Left lung (tissue), 10 donors: Measurements from ENCODE around the gene PTCD3. TPM values are rescaled to one million over a fixed set of nuclear protein-coding genes. Genes with fewer than 3 reads are reported as not detected.
A peak's percentile ranks its signal among the peaks of the same experiment; 100 is the strongest.

ENCODE experiments used
- ATAC-seq: fragments of 200-7000 bp; cut with Tn5 transposase; one replicate; pipeline ENCODE4 v1.9.1; 2020; ENCODE audit warnings: moderate library complexity
- DNase-seq, 4 donors: peaks; one replicate each; pipeline ENCODE4 v3.0.0-alpha.2; 2013 to 2020
- H3K27ac ChIP-seq, 2 donors: fragments of 200-600 bp; sonication (generic) in 1 of 2; one replicate each; pipeline versions ENCODE4 v1.5.0 to v1.8.0; 2020 to 2021
- H3K27me3 ChIP-seq, 2 donors: fragments of 200-600 bp; sonication (generic) in 1 of 2; one replicate each; pipeline versions ENCODE4 v1.5.0 to v1.8.0; 2020 to 2021
- H3K36me3 ChIP-seq, 2 donors: fragments of 200-600 bp; sonication (generic) in 1 of 2; one replicate each; pipeline versions ENCODE4 v1.5.0 to v1.8.0; 2020 to 2021
- H3K4me1 ChIP-seq, 2 donors: fragments of 200-600 bp; one replicate each; pipeline ENCODE4 v1.8.0; 2021
- H3K4me3 ChIP-seq, 2 donors: fragments of 200-600 bp; sonication (generic) in 1 of 2; one replicate each; pipeline versions ENCODE4 v1.5.0 to v1.8.0; 2020 to 2021; ENCODE audit warnings: mild to moderate bottlenecking in 1 of 2
- H3K9me3 ChIP-seq, 2 donors: fragments of 200-600 bp; sonication (generic) in 1 of 2; one replicate each; pipeline versions ENCODE4 v1.5.0 to v1.8.0; 2020 to 2021
- CTCF ChIP-seq, 2 donors: fragments of 200-600 bp; sonication (generic) in 1 of 2; IDR thresholded peaks; one replicate each; pipeline versions ENCODE4 v1.5.0 to v1.8.0; 2021; ENCODE audit warnings: antibody characterized with exemption in 2 of 2
- intact Hi-C, 2 donors: fragments of 100-400 bp; cut with DNase I; formaldehyde crosslinking; loops; one replicate each; pipeline versions ENCODE4 v1.11.2 to v1.14.2; 2022
- polyA plus RNA-seq, 6 donors: library from polyadenylated mRNA; unstranded; fragments of 120-200 nt; gene quantifications; one replicate each; pipeline ENCODE4 v1.2.1, GENCODE V29; 2013; ENCODE audit not compliant: insufficient read length in 6 of 6
- total RNA-seq, 2 donors: library from RNA; stranded (reverse); fragmentation: NEBNext Ultra II Directional; extraction: Animal tissue kit (Norgen Biotek cat#: 25700); gene quantifications; one replicate each; pipeline ENCODE4 v1.2.1, GENCODE V29; 2021
- donor health status: DM: no; HTN: yes; CAD: no.
- donor health status: DM: no; HTN: no; CAD: no.

The PTCD3 gene
- total and polyA plus RNA-seq, 8 donors, result 76.8 to 175 (median 137) TPM

- no peak for TF ChIP-seq CTCF (IDR thresholded peaks at IDR 0.05)
These were observed 996 bp downstream of the PTCD3 start for GRCh38 chr2:86107031-86107430.

GRCh38 chr2:86118130-86118529 lies 12.1 kb downstream of the PTCD3 start:
- DNase-seq, result no peak
- Histone ChIP-seq H3K4me1 (no peaks in the 10 kb centered on the region), H3K4me3 (no peak overlapping the region), H3K27me3 (no peaks in the 10 kb centered on the region), H3K9me3 (no peaks in the 10 kb centered on the region), H3K36me3 (peaks cover 20 to 95% of the 10 kb centered on the region in 2 donors), H3K27ac (no peak overlapping the region)
- intact Hi-C loops, result no loop called here
- TF ChIP-seq CTCF (IDR thresholded peaks at IDR 0.05), result no peak
- ATAC-seq, result no peak

More at GRCh38 chr2:86107031-86107430, 996 bp downstream of the PTCD3 start:
- intact Hi-C loops, result no loop called here
- no peaks in the 10 kb centered on the region for H3K27me3 ChIP-seq
- peaks cover 15 to 44% of the 10 kb centered on the region in 2 donors for H3K4me1 ChIP-seq
- DNase-seq (no peak), ATAC-seq (no peak)
- H3K36me3 ChIP-seq, result peaks cover 0 to 42% of the 10 kb centered on the region in 2 donors
- H3K27ac ChIP-seq, result no peak overlapping the region
- no peaks in the 10 kb centered on the region for H3K9me3 ChIP-seq
- peak overlapping the region; percentile 91 to 96 for H3K4me3 ChIP-seq

- Histone ChIP-seq H3K27me3 (no peaks in the 10 kb centered on the region), H3K9me3 (no peaks in the 10 kb centered on the region), H3K27ac (no peak overlapping the region), H3K4me1 (no peaks in the 10 kb centered on the region), H3K4me3 (no peak overlapping the region), H3K36me3 (peaks cover 24 to 100% of the 10 kb centered on the region in 2 donors)
- no peak for DNase-seq
- intact Hi-C loops, result no loop called here
- TF ChIP-seq CTCF (IDR thresholded peaks at IDR 0.05), result no peak
- ATAC-seq, result no peak
These were observed 17.4 kb downstream of the PTCD3 start for GRCh38 chr2:86123328-86123925.

- Histone ChIP-seq H3K27ac (no peak overlapping the region), H3K36me3 (peaks cover 16 to 100% of the 10 kb centered on the region in 2 donors), H3K27me3 (no peaks in the 10 kb centered on the region), H3K4me1 (no peaks in the 10 kb centered on the region), H3K4me3 (no peak overlapping the region), H3K9me3 (no peaks in the 10 kb centered on the region)
- no peak for ATAC-seq
- DNase-seq, result no peak
- intact Hi-C loops, result no loop called here
- TF ChIP-seq CTCF (IDR thresholded peaks at IDR 0.05), result no peak
These were observed 18.6 kb downstream of the PTCD3 start for GRCh38 chr2:86124683-86125082.

- Histone ChIP-seq H3K4me1 (no peaks in the 10 kb centered on the region), H3K36me3 (peaks cover 5 to 100% of the 10 kb centered on the region in 2 donors), H3K27me3 (no peaks in the 10 kb centered on the region), H3K9me3 (no peaks in the 10 kb centered on the region), H3K4me3 (no peak overlapping the region), H3K27ac (no peak overlapping the region)
- ATAC-seq (no peak), DNase-seq (no peak)
- TF ChIP-seq CTCF (IDR thresholded peaks at IDR 0.05), result no peak
- intact Hi-C loops, result no loop called here
These were observed 28.7 kb downstream of the PTCD3 start for GRCh38 chr2:86134709-86135108.
